Keratinocyte (primary cell): ENCODE measurements around the gene SCN11A. TPM values are rescaled to one million over a fixed set of nuclear protein-coding genes. Genes with fewer than 3 reads are reported as not detected.

Source experiments
- DNase-seq: peaks from one replicate; pipeline ENCODE4 v3.0.0-alpha.2; 2011; ENCODE audit warnings: low read depth, missing footprints, low spot score
- FAIRE-seq: peaks from 2 replicates; lab custom pipeline; 2011; peaks lifted over from hg19 to GRCh38; lab: Jason Lieb, UNC
- H2AFZ ChIP-seq: 2 replicates; pipeline ENCODE4 v1.6.0; 2012; ENCODE audit warnings: low read length, control low read depth, inconsistent platforms; ENCODE audit not compliant: control insufficient read depth
- H3K27ac ChIP-seq: 2 replicates; pipeline ENCODE4 v1.5.1; 2011; ENCODE audit warnings: low read length; ENCODE audit not compliant: control insufficient read depth, insufficient read depth
- H3K27me3 ChIP-seq: 3 replicates; pipeline ENCODE4 v1.6.0; 2011; ENCODE audit warnings: low read length; ENCODE audit not compliant: control insufficient read depth, insufficient read depth; ENCODE audit errors: extremely low read depth
- H3K36me3 ChIP-seq, 2 experiments: 2 replicates in 1 of 2; 3 replicates in 1 of 2; pipeline ENCODE4 v1.5.1; 2011; ENCODE audit warnings: low read length in 2 of 2, mild to moderate bottlenecking in 1 of 2; ENCODE audit not compliant: control insufficient read depth in 2 of 2, insufficient read depth in 2 of 2; ENCODE audit errors: extremely low read depth in 1 of 2
- H3K4me1 ChIP-seq: 3 replicates; pipeline ENCODE4 v1.5.1; 2011; ENCODE audit warnings: low read length; ENCODE audit not compliant: control insufficient read depth, insufficient read depth; ENCODE audit errors: extremely low read depth
- H3K4me2 ChIP-seq: 3 replicates; pipeline ENCODE4 v1.6.0; 2011; ENCODE audit warnings: low read depth, low read length; ENCODE audit not compliant: control insufficient read depth, insufficient read depth; ENCODE audit errors: extremely low read depth
- H3K4me3 ChIP-seq, 3 experiments: fragments of 200-600 bp in 1 of 3; sonication (generic) in 1 of 3; 2 replicates in 2 of 3; 3 replicates in 1 of 3; pipeline ENCODE4 v1.5.1; 2011 to 2016; ENCODE audit warnings: low read length in 3 of 3, mild to moderate bottlenecking in 3 of 3, control low read depth in 2 of 3, inconsistent platforms in 1 of 3, low read depth in 1 of 3, mixed read lengths in 1 of 3, mixed run types in 1 of 3, moderate library complexity in 1 of 3; ENCODE audit not compliant: control insufficient read depth in 2 of 3, insufficient read depth in 2 of 3; ENCODE audit errors: extremely low read depth in 1 of 3
- H3K79me2 ChIP-seq: 2 replicates; pipeline ENCODE4 v1.6.0; 2012; ENCODE audit warnings: low read length; ENCODE audit not compliant: control insufficient read depth, insufficient read depth
- H3K9ac ChIP-seq: 3 replicates; pipeline ENCODE4 v1.6.0; 2011; ENCODE audit warnings: low read length; ENCODE audit not compliant: control insufficient read depth, insufficient read depth; ENCODE audit errors: extremely low read depth
- H3K9me1 ChIP-seq: 3 replicates; pipeline ENCODE4 v1.6.0; 2011; ENCODE audit warnings: low read length; ENCODE audit not compliant: control insufficient read depth, insufficient read depth; ENCODE audit errors: extremely low read depth
- H3K9me3 ChIP-seq: 2 replicates; pipeline ENCODE4 v1.5.1; 2012; ENCODE audit warnings: low read depth, low read length; ENCODE audit not compliant: control insufficient read depth
- H4K20me1 ChIP-seq: 3 replicates; pipeline ENCODE4 v1.6.0; 2011; ENCODE audit warnings: low read length; ENCODE audit not compliant: control insufficient read depth, insufficient read depth; ENCODE audit errors: extremely low read depth
- EZH2 ChIP-seq: IDR thresholded peaks from one replicate; pipeline ENCODE4 v1.6.1; 2012; ENCODE audit warnings: inconsistent platforms, mild to moderate bottlenecking, low read length, moderate library complexity
- dilution Hi-C: fragments of 300-500 bp; cut with MboI; formaldehyde crosslinking; loops from one replicate; pipeline ENCODE4 v1.7.0; 2020; ENCODE audit warnings: low sequenced_read_pairs; ENCODE audit not compliant: extremely low pct_ligation_motif_present
- polyA plus RNA-seq, 5 experiments: library from polyadenylated mRNA; depleted of rRNA in 3 of 5; stranded (reverse) in 3 of 5; stranded (forward) in 1 of 5; unstranded in 1 of 5; fragments of >200 nt; gene quantifications; 1 replicate in 1 of 5; 2 replicates in 3 of 5; 3 replicates in 1 of 5; pipeline versions ENCODE4 v1.2.1 to v1.2.3, GENCODE V29; 2011 to 2012; ENCODE audit warnings: missing spikeins in 2 of 5, low read depth in 1 of 5, low replicate concordance in 1 of 5
- TF ChIP-seq, protein P1 (sequence below), 3 experiments: IDR thresholded peaks in 1 of 3; conservative IDR thresholded peaks in 1 of 3; optimal IDR thresholded peaks in 1 of 3; 2 replicates in 2 of 3; 3 replicates in 1 of 3; pipeline versions ENCODE3 to v1.5.1; 2011; ENCODE audit warnings: low read length in 3 of 3, mild to moderate bottlenecking in 3 of 3, moderate library complexity in 2 of 3, control low read depth in 1 of 3, inconsistent platforms in 1 of 3; ENCODE audit not compliant: insufficient read depth in 2 of 3; ENCODE audit errors: extremely low read depth in 1 of 3

The SCN11A gene
- polyA plus RNA-seq, 1 donor (not counting 4 experiments of a cell fraction or from before 2014, with no cell fraction given), result 0.01 TPM

DNA sequence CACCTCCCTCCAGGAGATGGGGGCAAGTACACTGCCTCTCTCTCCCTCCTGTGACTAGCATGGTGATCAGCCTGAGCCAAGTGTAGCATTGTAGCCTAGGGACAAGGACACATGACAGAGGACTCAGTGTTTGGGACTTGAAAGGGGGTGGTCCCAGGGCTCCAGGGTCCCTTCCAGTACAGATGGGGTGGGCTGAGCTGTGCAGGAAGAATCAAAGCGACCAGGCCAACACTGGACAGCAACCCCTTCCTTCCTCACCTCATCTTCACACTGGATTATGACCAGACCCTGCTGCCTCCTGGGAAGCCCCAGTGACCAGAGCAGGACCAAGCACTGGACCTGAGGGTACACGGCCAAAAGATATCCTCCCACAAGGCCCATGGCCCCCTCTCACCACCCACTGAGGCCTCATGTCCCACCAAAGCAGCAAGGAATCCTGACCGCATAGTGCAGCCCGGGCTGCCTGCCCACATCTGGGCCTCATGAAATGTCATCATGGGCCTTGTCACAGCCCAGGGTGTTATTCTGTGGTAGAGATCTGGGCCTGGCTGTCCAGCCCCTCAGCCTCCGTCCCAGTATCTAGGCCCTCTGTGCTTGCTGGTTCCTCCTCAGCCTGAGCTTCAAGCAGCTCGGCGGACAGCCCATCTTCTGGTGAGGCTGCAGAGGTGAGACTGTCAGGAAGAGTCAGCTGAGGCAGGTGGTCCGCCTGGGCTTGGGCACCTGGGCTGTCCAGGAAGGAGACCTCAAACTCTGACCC is 46.1 kb upstream of the SCN11A start:
- no peak for TF ChIP-seq EZH2
- TF ChIP-seq, protein P1, sequence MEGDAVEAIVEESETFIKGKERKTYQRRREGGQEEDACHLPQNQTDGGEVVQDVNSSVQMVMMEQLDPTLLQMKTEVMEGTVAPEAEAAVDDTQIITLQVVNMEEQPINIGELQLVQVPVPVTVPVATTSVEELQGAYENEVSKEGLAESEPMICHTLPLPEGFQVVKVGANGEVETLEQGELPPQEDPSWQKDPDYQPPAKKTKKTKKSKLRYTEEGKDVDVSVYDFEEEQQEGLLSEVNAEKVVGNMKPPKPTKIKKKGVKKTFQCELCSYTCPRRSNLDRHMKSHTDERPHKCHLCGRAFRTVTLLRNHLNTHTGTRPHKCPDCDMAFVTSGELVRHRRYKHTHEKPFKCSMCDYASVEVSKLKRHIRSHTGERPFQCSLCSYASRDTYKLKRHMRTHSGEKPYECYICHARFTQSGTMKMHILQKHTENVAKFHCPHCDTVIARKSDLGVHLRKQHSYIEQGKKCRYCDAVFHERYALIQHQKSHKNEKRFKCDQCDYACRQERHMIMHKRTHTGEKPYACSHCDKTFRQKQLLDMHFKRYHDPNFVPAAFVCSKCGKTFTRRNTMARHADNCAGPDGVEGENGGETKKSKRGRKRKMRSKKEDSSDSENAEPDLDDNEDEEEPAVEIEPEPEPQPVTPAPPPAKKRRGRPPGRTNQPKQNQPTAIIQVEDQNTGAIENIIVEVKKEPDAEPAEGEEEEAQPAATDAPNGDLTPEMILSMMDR (optimal IDR thresholded peaks at IDR 0.05 in 1 of 3, IDR thresholded peaks at IDR 0.05 in 1 of 3, conservative IDR thresholded peaks at IDR 0.05 in 1 of 3; ENCODE audit: extremely low read depth in 1 of 3, insufficient read depth in 2 of 3, low read length in 3 of 3), result no peak
- peaks cover 3% of the 10 kb centered on the region for H4K20me1 ChIP-seq
- DNase-seq (no peak), FAIRE-seq (no peak)
- no peak overlapping the region for H3K27ac ChIP-seq
- no peak overlapping the region for H3K4me2 ChIP-seq
- dilution Hi-C loops, result no loop called here
- peaks cover 31 to 36% of the 10 kb centered on the region in 2 experiments for H3K36me3 ChIP-seq
- no peaks in the 10 kb centered on the region for H3K9me1 ChIP-seq
- no peak overlapping the region for H2AFZ ChIP-seq
- H3K79me2 ChIP-seq, result peaks cover 3% of the 10 kb centered on the region
- H3K27me3 ChIP-seq, result no peaks in the 10 kb centered on the region
- H3K9me3 ChIP-seq, result no peaks in the 10 kb centered on the region
- H3K9ac ChIP-seq, result no peak overlapping the region
- no peak overlapping the region for H3K4me3 ChIP-seq
- no peaks in the 10 kb centered on the region for H3K4me1 ChIP-seq

DNA sequence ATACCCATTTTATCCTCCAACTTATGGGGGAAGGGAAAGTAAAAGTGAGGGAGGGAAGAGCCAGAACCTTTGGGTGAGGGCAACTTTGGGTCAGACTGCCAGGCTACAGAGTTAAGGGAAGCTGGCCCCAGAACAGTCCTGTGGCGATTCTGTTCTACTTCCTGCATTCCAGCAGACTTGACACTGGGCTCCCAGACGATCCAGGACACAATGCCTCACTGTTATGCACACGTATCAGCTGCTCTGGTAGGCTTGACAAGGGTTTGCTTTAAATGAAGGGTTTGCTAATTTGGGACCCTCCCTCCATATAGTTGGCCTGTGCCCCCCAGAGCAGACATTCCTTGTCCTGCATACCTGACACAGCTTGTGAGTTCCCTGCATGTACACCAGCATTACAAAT is 45.0 kb upstream of the SCN11A start:
- H3K9me1 ChIP-seq, result no peaks in the 10 kb centered on the region
- no peaks in the 10 kb centered on the region for H3K27me3 ChIP-seq
- H3K4me3 ChIP-seq, result no peak overlapping the region
- TF ChIP-seq, protein P1 (optimal IDR thresholded peaks at IDR 0.05 in 1 of 3, IDR thresholded peaks at IDR 0.05 in 1 of 3, conservative IDR thresholded peaks at IDR 0.05 in 1 of 3; ENCODE audit: extremely low read depth in 1 of 3, insufficient read depth in 2 of 3, low read length in 3 of 3), result no peak
- H3K79me2 ChIP-seq, result no peaks in the 10 kb centered on the region
- H3K9me3 ChIP-seq, result no peaks in the 10 kb centered on the region
- dilution Hi-C loops, result no loop called here
- H3K27ac ChIP-seq, result no peak overlapping the region
- FAIRE-seq (no peak), DNase-seq (no peak)
- H3K9ac ChIP-seq, result no peak overlapping the region
- H3K4me1 ChIP-seq, result no peaks in the 10 kb centered on the region
- H4K20me1 ChIP-seq, result peaks cover 3% of the 10 kb centered on the region
- peaks cover 31 to 37% of the 10 kb centered on the region in 2 experiments for H3K36me3 ChIP-seq
- no peak overlapping the region for H2AFZ ChIP-seq
- H3K4me2 ChIP-seq, result no peak overlapping the region
